Smooth muscle cell (in vitro differentiated cells): ENCODE data around the gene CD5L. TPM values are rescaled to one million over a fixed set of nuclear protein-coding genes. Genes with fewer than 3 reads are reported as not detected.

Experiments
- DNase-seq: peaks from one replicate; lab custom pipeline; 2025; ENCODE audit not compliant: unreplicated experiment; lab: John Stamatoyannopoulos, UW
- H2AFZ ChIP-seq: fragments of 200-600 bp; sonication (generic); 2 replicates; pipeline ENCODE4 v1.6.0; 2016; ENCODE audit warnings: antibody characterized with exemption, low read depth, mild to moderate bottlenecking
- H3F3A ChIP-seq: fragments of 200-600 bp; sonication (generic); 2 replicates; pipeline ENCODE4 v1.6.0; 2017; ENCODE audit warnings: antibody characterized with exemption, low read depth
- H3K27ac ChIP-seq: fragments of 200-600 bp; sonication (generic); 2 replicates; pipeline ENCODE4 v1.5.1; 2016; ENCODE audit warnings: low read depth, mild to moderate bottlenecking
- H3K27me3 ChIP-seq: fragments of 200-600 bp; sonication (generic); 2 replicates; pipeline ENCODE4 v1.6.1; 2016; ENCODE audit warnings: low read depth, mild to moderate bottlenecking
- H3K36me3 ChIP-seq: fragments of 200-600 bp; sonication (generic); 2 replicates; pipeline ENCODE4 v1.5.1; 2016; ENCODE audit warnings: low read depth
- H3K4me1 ChIP-seq: fragments of 200-600 bp; sonication (generic); 2 replicates; pipeline ENCODE4 v1.5.1; 2016; ENCODE audit warnings: low read depth
- H3K4me2 ChIP-seq: fragments of 200-600 bp; sonication (generic); 2 replicates; pipeline ENCODE4 v1.6.0; 2016; ENCODE audit warnings: mild to moderate bottlenecking
- H3K4me3 ChIP-seq: fragments of 200-600 bp; sonication (generic); 2 replicates; pipeline ENCODE4 v1.5.1; 2016; ENCODE audit warnings: mild to moderate bottlenecking
- H3K79me2 ChIP-seq: fragments of 200-600 bp; sonication (generic); 2 replicates; pipeline ENCODE4 v1.6.0; 2016; ENCODE audit warnings: low read depth, mild to moderate bottlenecking
- H3K9ac ChIP-seq: fragments of 200-600 bp; sonication (generic); 2 replicates; pipeline ENCODE4 v1.6.0; 2016; ENCODE audit warnings: low read depth
- H3K9me3 ChIP-seq: fragments of 200-600 bp; sonication (generic); replicated peaks from 2 replicates; pipeline ENCODE4 v1.5.1; 2016; ENCODE audit warnings: low read depth
- H4K20me1 ChIP-seq: fragments of 200-600 bp; sonication (generic); 2 replicates; pipeline ENCODE4 v1.6.0; 2016; ENCODE audit warnings: low read depth
- WGBS: methylation state at CpG from one replicate; pipeline ENCODE4 v1.1.7; 2016; ENCODE audit warnings: low lambda C conversion rate; 5-methylcytosine and 5-hydroxymethylcytosine counted together
- polyA plus RNA-seq: library from polyadenylated mRNA; unstranded; fragments of >200 nt; fragmentation: Nextera tagmentation; extraction: Ambion mirVana; gene quantifications from 2 replicates; pipeline ENCODE4 v1.2.1, GENCODE V29; 2016
- total RNA-seq: library from RNA; depleted of rRNA; stranded (reverse); fragments of >200 nt; gene quantifications from 2 replicates; pipeline ENCODE4 v1.2.3, GENCODE V29; 2014
- TF ChIP-seq, protein P1 (sequence below): fragments of 200-600 bp; sonication (generic); IDR thresholded peaks from 2 replicates; pipeline ENCODE4 v1.5.1; 2017; ENCODE audit warnings: borderline replicate concordance, mild to moderate bottlenecking, antibody characterized with exemption; ENCODE audit not compliant: insufficient read depth, poor library complexity, severe bottlenecking

Gene CD5L
- total and polyA plus RNA-seq, 2 experiments from 2014 or later = not detected

DNA sequence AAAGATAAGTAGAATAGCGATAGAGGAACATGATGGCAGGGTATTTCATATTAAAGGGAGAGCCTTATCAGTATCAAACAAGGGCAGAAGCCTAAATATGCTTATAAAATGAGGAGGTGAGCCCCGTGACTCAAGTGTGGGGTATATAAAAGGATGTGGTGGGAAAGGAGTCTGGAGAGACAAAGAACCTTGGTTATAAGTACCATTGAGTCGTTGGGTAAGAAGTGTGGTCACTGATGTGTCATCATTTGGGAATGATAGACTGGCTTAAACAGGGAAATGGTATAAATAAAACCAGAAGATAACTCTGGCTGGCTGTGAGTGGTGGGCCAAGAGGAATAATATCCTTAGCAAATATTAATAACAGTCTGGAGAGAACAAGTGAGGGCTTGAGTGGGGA, 10.9 kb upstream of the CD5L start:
- DNase-seq = no peak
- Histone ChIP-seq H3K4me3 (no peak overlapping the region), H3K9ac (no peak overlapping the region), H3K4me1 (no peaks in the 10 kb centered on the region), H3K9me3 (no peaks in the 10 kb centered on the region), H2AFZ (no peak overlapping the region), H3K27me3 (no peaks in the 10 kb centered on the region), H3F3A (no peaks in the 10 kb centered on the region), H3K79me2 (no peaks in the 10 kb centered on the region), H3K27ac (no peak overlapping the region), H3K36me3 (no peaks in the 10 kb centered on the region), H4K20me1 (no peaks in the 10 kb centered on the region), H3K4me2 (no peak overlapping the region)
- TF ChIP-seq, protein P1, sequence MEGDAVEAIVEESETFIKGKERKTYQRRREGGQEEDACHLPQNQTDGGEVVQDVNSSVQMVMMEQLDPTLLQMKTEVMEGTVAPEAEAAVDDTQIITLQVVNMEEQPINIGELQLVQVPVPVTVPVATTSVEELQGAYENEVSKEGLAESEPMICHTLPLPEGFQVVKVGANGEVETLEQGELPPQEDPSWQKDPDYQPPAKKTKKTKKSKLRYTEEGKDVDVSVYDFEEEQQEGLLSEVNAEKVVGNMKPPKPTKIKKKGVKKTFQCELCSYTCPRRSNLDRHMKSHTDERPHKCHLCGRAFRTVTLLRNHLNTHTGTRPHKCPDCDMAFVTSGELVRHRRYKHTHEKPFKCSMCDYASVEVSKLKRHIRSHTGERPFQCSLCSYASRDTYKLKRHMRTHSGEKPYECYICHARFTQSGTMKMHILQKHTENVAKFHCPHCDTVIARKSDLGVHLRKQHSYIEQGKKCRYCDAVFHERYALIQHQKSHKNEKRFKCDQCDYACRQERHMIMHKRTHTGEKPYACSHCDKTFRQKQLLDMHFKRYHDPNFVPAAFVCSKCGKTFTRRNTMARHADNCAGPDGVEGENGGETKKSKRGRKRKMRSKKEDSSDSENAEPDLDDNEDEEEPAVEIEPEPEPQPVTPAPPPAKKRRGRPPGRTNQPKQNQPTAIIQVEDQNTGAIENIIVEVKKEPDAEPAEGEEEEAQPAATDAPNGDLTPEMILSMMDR = no peak
- WGBS = 53% methylated on average over 3 of the region's 3 CpGs

DNA sequence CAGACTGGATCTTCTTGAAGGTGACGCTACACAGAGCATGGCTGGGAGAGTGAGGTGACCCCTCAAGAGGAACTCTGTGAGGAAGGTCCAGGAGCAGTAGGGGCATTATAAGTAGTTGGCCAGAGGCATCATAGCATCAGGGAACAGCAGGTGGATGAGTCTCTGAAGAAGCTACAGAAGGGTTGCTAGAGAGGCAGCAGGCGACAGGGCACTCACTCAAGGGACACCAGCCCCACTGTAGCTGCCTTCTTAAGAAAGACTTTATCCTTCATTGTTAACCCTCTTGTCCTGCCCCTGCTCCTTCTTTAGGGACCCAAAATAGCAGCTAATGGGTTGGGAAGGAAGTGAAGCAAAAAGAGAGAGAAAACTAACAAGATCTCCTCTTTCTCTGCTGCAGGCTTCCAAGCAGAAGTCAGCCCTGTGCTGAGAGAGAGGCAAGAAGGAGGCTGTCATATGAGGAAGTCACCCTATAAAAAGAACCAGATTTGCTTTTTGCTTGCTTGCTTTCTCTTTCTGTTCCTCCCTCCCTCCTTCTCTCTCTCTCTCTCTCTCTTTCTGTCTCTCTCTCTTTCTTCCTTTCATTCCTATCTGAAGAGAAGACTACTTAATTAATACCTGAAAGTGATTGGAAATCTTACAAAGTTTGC, 7.7 kb upstream of the CD5L start:
- no peak overlapping the region for H2AFZ ChIP-seq
- H3K27ac ChIP-seq = no peak overlapping the region
- no peaks in the 10 kb centered on the region for H3K36me3 ChIP-seq
- H3K9ac ChIP-seq = no peak overlapping the region
- no peak overlapping the region for H3K4me3 ChIP-seq
- H4K20me1 ChIP-seq = no peaks in the 10 kb centered on the region
- H3K4me1 ChIP-seq = no peaks in the 10 kb centered on the region
- no peaks in the 10 kb centered on the region for H3K27me3 ChIP-seq
- no peaks in the 10 kb centered on the region for H3K79me2 ChIP-seq
- 91% methylated on average over 2 of the region's 2 CpGs for WGBS
- DNase-seq = no peak
- no peak overlapping the region for H3K4me2 ChIP-seq
- no peaks in the 10 kb centered on the region for H3K9me3 ChIP-seq
- no peaks in the 10 kb centered on the region for H3F3A ChIP-seq
- TF ChIP-seq, protein P1 = no peak

DNA sequence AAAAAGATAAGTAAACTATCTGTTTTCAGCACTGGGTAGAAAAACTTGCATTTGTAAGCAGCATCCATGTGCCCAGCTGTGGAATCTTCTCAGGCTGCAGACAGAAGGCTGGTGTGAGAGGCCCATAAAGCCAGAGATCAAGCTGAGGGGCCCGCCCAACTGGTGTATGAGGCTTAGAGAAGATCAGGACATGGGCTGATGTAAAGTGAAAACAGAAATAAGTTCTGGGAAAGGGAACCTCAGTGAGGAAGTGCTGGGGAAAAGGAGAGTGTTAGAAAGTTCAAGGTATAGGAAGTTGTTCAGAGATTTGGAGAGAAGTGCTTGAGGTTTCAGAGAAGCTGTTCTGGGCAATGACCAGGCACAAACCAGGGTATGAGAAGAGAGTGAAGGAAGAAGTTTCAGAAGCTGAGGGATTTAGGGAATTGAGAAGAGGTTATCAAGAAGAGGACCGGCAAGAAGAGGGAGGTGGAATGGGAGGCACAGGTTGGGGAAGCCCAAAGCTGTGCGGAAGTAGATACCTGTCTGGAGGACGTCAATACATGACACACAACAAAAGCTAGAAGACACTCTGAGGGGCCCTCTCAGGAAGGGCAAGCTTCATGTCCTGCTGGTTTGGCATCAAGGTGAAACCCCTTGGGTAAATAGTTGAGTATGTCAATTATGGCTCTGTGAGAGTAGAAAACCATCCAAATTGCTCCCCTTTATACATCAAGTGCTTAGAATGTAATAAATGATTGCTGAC, 2.7 kb upstream of the CD5L start:
- H3K4me1 ChIP-seq = no peaks in the 10 kb centered on the region
- H3K27ac ChIP-seq = no peak overlapping the region
- no peaks in the 10 kb centered on the region for H3K27me3 ChIP-seq
- no peaks in the 10 kb centered on the region for H3F3A ChIP-seq
- H3K4me2 ChIP-seq = no peak overlapping the region
- H3K9me3 ChIP-seq = no peaks in the 10 kb centered on the region
- no peak overlapping the region for H3K4me3 ChIP-seq
- H3K36me3 ChIP-seq = no peaks in the 10 kb centered on the region
- no peak for DNase-seq
- no peaks in the 10 kb centered on the region for H4K20me1 ChIP-seq
- no peaks in the 10 kb centered on the region for H3K79me2 ChIP-seq
- 88% methylated on average over 4 of the region's 4 CpGs for WGBS
- H2AFZ ChIP-seq = no peak overlapping the region
- no peak overlapping the region for H3K9ac ChIP-seq
- TF ChIP-seq, protein P1 = no peak
